ENCODE results near the gene MAS1L. TPM values are rescaled to one million over a fixed set of nuclear protein-coding genes. Genes with fewer than 3 reads are reported as not detected.

MAS1L gene
- total RNA-seq, 1 donor from 2014 or later, result not detected

DNA sequence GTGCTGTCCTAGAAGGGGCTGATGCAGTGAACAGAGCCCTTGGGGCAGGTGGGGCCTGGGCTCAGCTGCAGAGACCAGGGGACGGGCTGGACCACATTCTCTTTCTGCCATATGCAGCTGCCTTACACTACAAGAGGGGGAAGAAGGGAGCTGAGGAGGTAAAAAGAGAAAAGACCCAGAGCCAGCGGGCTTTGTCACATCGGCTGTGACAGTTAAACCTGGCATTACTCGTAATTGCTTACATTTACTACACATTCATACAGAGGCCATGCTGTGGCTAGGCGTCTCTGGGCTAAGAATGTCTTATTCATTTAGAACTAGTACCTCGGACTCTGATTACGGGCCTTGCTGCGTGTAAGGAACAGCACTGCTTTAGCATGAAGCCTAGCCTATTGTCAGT lies 12.8 kb upstream of the MAS1L start:
- no peaks in the 10 kb centered on the region for H3K9me3 Mint-ChIP-seq (ENCODE audit: low read depth)
- no peaks in the 10 kb centered on the region for H3K4me1 Mint-ChIP-seq (ENCODE audit: low read depth)
- no peak overlapping the region for H3K4me3 Mint-ChIP-seq (ENCODE audit: low read depth)
- no peak for DNase-seq (ENCODE audit: low spot score, unreplicated experiment)
- peaks cover 15% of the 10 kb centered on the region for H3K27me3 Mint-ChIP-seq
- TF ChIP-seq, protein P1, sequence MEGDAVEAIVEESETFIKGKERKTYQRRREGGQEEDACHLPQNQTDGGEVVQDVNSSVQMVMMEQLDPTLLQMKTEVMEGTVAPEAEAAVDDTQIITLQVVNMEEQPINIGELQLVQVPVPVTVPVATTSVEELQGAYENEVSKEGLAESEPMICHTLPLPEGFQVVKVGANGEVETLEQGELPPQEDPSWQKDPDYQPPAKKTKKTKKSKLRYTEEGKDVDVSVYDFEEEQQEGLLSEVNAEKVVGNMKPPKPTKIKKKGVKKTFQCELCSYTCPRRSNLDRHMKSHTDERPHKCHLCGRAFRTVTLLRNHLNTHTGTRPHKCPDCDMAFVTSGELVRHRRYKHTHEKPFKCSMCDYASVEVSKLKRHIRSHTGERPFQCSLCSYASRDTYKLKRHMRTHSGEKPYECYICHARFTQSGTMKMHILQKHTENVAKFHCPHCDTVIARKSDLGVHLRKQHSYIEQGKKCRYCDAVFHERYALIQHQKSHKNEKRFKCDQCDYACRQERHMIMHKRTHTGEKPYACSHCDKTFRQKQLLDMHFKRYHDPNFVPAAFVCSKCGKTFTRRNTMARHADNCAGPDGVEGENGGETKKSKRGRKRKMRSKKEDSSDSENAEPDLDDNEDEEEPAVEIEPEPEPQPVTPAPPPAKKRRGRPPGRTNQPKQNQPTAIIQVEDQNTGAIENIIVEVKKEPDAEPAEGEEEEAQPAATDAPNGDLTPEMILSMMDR (IDR thresholded peaks at IDR 0.05; ENCODE audit: unreplicated experiment), result no peak
- no peak overlapping the region for H3K27ac Mint-ChIP-seq
- H3K36me3 Mint-ChIP-seq (ENCODE audit: insufficient read depth), result no peaks in the 10 kb centered on the region

DNA sequence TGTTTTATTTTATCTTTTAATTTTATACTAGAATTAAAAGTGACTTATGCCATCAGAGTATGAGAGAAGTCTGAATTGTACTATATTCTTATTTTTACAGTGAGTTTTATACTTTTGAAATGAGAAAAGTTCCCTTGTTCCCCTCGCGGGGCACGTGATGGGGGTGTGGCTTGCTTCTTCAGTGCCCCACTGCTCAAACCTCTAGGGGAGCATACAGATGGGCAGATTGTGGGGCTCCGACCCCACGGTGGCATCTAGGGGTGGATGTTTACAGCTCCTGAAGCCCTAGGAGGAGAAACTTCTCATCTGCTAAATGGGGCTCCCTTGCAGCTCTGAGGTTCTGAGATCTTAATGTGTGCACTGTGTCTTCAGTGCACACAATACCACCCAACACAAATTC lies 11.9 kb upstream of the MAS1L start:
- Mint-ChIP-seq H3K27me3 (peaks cover 17% of the 10 kb centered on the region), H3K36me3 (ENCODE audit: insufficient read depth) (no peaks in the 10 kb centered on the region), H3K9me3 (ENCODE audit: low read depth) (no peaks in the 10 kb centered on the region), H3K27ac (no peak overlapping the region), H3K4me3 (ENCODE audit: low read depth) (no peak overlapping the region), H3K4me1 (ENCODE audit: low read depth) (no peaks in the 10 kb centered on the region)
- TF ChIP-seq, protein P1 (IDR thresholded peaks at IDR 0.05; ENCODE audit: unreplicated experiment), result no peak
- DNase-seq (ENCODE audit: low spot score, unreplicated experiment), result no peak

DNA sequence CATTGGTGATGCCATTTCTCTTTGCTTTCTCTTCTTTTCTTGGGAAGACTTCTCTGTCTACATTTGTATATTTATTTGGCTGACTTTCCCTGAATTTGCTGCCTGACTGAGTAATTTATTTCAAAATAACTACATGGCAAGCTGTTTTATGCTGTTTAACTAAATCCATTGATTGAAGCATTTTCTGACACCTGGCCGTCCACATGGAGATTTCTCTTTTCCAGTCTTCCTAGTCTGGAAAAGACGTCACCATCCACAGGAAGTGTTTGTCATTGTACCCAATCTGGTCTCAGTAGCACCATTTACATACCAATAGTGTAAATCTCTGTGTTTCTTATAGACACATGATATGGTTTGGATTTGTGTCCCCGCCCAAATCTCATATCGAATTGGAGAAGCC lies 9.2 kb upstream of the MAS1L start:
- H3K9me3 Mint-ChIP-seq (ENCODE audit: low read depth), result no peaks in the 10 kb centered on the region
- TF ChIP-seq, protein P1 (IDR thresholded peaks at IDR 0.05; ENCODE audit: unreplicated experiment), result no peak
- H3K4me1 Mint-ChIP-seq (ENCODE audit: low read depth), result no peaks in the 10 kb centered on the region
- no peak overlapping the region for H3K4me3 Mint-ChIP-seq (ENCODE audit: low read depth)
- no peaks in the 10 kb centered on the region for H3K36me3 Mint-ChIP-seq (ENCODE audit: insufficient read depth)
- H3K27ac Mint-ChIP-seq, result no peak overlapping the region
- peaks cover 23% of the 10 kb centered on the region for H3K27me3 Mint-ChIP-seq
- no peak for DNase-seq (ENCODE audit: low spot score, unreplicated experiment)

DNA sequence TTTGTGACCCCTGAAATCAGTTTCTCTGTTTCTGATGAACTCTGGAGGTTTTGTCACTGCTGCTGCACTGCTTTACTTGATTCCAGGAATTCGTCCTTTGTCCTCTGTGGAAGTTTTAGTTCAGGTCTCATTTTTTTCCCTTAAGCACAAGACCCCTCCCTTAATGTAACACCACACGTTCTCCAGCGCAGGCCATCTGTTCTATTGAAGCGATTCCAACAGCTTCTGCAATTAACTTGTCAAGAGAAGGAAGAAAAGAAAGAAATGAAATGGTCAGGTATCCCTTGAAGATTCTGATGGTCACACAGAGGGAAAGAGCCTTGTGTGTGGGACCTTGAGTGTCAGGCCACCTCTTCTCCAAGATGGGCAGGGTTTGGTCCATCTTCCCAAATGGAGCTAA lies 7.8 kb upstream of the MAS1L start:
- TF ChIP-seq, protein P1 (IDR thresholded peaks at IDR 0.05; ENCODE audit: unreplicated experiment), result no peak
- H3K4me3 Mint-ChIP-seq (ENCODE audit: low read depth), result no peak overlapping the region
- no peaks in the 10 kb centered on the region for H3K4me1 Mint-ChIP-seq (ENCODE audit: low read depth)
- no peak for DNase-seq (ENCODE audit: low spot score, unreplicated experiment)
- no peak overlapping the region for H3K27ac Mint-ChIP-seq
- H3K27me3 Mint-ChIP-seq, result peaks cover 23% of the 10 kb centered on the region
- no peaks in the 10 kb centered on the region for H3K9me3 Mint-ChIP-seq (ENCODE audit: low read depth)
- no peaks in the 10 kb centered on the region for H3K36me3 Mint-ChIP-seq (ENCODE audit: insufficient read depth)

DNA sequence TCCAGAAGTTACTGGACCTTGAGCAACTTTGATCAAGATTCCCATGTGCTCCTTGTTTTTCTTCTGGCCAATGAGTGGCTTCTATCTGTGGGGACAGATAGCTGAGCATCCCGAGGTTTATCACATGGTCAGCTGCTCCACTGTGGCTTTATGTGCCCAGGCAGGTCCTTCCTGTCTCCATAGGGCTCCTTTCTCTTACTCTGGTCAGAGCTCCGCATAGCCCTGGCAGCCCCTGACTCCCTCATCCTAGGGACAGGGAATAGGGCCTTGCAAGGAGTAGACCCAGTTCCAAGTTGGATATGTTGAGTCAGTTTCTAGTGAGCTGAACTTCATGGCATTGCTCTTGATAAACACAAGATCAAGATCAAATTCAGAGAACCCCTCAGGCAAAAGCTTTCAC lies 6.4 kb upstream of the MAS1L start:
- Mint-ChIP-seq H3K27me3 (peaks cover 23% of the 10 kb centered on the region), H3K9me3 (ENCODE audit: low read depth) (peaks cover 2% of the 10 kb centered on the region), H3K4me1 (ENCODE audit: low read depth) (no peaks in the 10 kb centered on the region), H3K27ac (no peak overlapping the region), H3K36me3 (ENCODE audit: insufficient read depth) (no peaks in the 10 kb centered on the region), H3K4me3 (ENCODE audit: low read depth) (no peak overlapping the region)
- DNase-seq (ENCODE audit: low spot score, unreplicated experiment), result no peak
- TF ChIP-seq, protein P1 (IDR thresholded peaks at IDR 0.05; ENCODE audit: unreplicated experiment), result no peak
